ENCODE data around the gene CDK4.
A peak's percentile ranks its signal among the peaks of the same experiment; 100 is the strongest.

The CDK4 gene

GRCh38 chr12:57740656-57741412 is 11.3 kb downstream of the CDK4 start:
- Mint-ChIP-seq H3K27ac (peak overlapping the region; percentile 75 to 93), H3K4me1 (peaks cover 67% of the 10 kb centered on the region), H3K27me3 (no peaks in the 10 kb centered on the region), H3K4me3 (peak overlapping the region; percentile 83 to 87), H3K9me3 (no peaks in the 10 kb centered on the region)
- ATAC-seq, result peak; percentile 73
- DNase-seq, result peak; percentile 57 to 82

- H3K4me3 Mint-ChIP-seq, result peak overlapping the region; percentile 67 to 83
- peak overlapping the region; percentile 75 to 83 for H3K27ac Mint-ChIP-seq
- ATAC-seq (no peak), DNase-seq (no peak)
- no peaks in the 10 kb centered on the region for H3K9me3 Mint-ChIP-seq
- no peaks in the 10 kb centered on the region for H3K27me3 Mint-ChIP-seq
- peaks cover 61% of the 10 kb centered on the region for H3K4me1 Mint-ChIP-seq
Observed at GRCh38 chr12:57739914-57740538, 12.1 kb downstream of the CDK4 start.

DNA sequence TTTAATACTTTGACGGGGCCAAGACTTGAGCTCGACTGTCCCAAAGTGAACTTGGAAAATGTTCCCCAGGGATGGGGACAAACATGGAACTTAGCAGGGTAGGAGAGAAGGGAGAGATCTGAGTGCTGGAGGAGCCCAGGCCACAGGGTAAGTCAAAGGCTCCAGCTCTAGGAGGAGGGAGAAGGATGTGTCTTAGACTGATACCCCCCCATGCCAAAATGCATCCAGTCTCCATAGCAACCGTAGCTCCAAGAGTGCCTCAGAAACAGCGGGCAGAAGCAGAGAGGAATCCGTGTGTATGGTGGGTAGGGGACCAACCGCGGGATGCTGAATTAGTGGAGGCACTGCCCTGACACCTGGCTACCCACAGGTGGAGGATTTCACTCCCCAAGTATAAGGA is 12.7 kb downstream of the CDK4 start:
- peak overlapping the region; percentile 45 to 67 for H3K4me3 Mint-ChIP-seq
- ATAC-seq (no peak), DNase-seq (no peak)
- H3K27me3 Mint-ChIP-seq, result no peaks in the 10 kb centered on the region
- peak overlapping the region; percentile 76 to 83 for H3K27ac Mint-ChIP-seq
- no peaks in the 10 kb centered on the region for H3K9me3 Mint-ChIP-seq
- peaks cover 59% of the 10 kb centered on the region for H3K4me1 Mint-ChIP-seq

DNA sequence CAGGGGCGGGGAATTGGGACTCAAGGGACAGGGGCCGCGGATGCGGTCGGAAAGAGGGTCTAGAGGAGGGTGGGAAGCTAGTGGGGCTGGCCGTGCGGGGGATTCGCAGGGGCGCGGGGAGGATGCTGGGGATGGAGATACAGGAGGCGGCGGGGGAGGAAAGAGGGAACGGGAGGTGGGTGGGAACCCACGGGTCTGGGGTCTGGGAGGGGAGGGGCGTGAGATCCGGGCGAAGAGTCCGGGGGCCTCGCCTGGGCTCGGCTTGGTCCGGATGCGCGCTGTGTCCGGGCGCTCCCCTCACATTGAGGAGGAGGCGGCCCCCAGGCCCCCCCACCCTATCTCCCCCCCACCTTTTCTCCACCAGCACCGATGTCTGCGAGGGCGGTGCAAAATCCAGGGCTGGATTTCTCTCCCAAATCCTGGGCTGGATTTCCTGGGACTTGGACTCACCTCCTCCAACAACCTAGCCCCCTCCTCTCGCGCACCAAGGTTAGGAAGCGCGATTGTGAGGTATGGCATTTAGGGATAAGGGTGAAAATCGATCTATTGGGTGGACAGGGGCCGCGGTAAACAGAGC is 13.4 kb downstream of the CDK4 start, which contains the start of gene AGAP2:
Gene AGAP2 (minus strand): TSS at position 82 of the 577 bp plus-strand sequence. CDS start 496 bp downstream, outside the sequence.
- DNase-seq, result no peak
- no peak for ATAC-seq
- Mint-ChIP-seq H3K27me3 (no peaks in the 10 kb centered on the region), H3K4me3 (peak within 1 kb of the TSS; percentile 45 to 67), H3K27ac (peak within 1 kb of the TSS; percentile 76 to 83), H3K4me1 (peaks cover 54% of the 10 kb centered on the region), H3K9me3 (no peaks in the 10 kb centered on the region)

GRCh38 chr12:57737467-57738460 is 14.3 kb downstream of the CDK4 start:
- Mint-ChIP-seq H3K4me3 (no peak overlapping the region), H3K27me3 (no peaks in the 10 kb centered on the region), H3K4me1 (peaks cover 54% of the 10 kb centered on the region), H3K9me3 (no peaks in the 10 kb centered on the region), H3K27ac (no peak overlapping the region)
- ATAC-seq (peak; percentile 30), DNase-seq (no peak)

- no peak for DNase-seq
- H3K27ac Mint-ChIP-seq, result peak overlapping the region; percentile 72 to 96
- no peak overlapping the region for H3K4me3 Mint-ChIP-seq
- no peaks in the 10 kb centered on the region for H3K27me3 Mint-ChIP-seq
- no peak for ATAC-seq
- H3K4me1 Mint-ChIP-seq, result peaks cover 47% of the 10 kb centered on the region
- H3K9me3 Mint-ChIP-seq, result no peaks in the 10 kb centered on the region
Observed at GRCh38 chr12:57736741-57737466, 15.2 kb downstream of the CDK4 start.

DNA sequence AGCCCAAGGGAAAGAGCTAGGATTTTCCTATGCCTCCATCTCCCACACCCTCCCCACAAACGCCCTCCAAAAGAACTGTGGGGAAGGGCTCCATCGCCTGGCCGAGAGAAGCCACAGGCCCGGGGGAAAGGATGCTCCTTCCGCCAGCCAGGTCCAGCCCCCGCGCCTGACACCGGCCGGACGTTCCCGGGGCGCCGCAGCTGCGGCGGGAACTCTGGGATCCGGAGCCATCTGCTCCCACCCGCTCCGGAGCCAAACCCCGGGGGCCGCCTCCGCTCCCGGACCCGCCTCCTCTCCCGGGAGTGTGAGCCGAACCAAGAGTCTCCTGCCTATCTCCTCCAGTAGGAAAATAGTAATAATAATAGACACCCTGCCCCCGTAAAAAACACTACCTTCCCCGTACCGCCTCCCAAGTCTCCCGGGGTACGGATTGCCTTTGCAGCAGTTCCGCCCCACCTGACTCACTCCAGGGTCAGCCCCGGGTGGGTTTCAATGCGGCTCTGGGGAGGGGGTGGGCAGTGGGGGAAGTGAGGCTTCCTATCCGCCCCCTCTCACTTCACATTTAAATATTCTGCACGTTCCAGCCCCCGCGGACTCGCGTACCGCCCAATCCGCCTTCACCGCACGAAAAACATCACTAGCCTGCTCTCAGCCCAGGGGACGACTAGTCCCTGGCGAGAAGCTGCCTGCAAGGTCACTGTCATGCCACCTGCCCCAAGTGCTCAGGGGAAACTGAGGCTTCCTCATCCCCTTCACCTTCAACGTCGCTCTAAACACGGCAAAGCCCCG is 16.0 kb downstream of the CDK4 start:
- H3K4me1 Mint-ChIP-seq, result peaks cover 42% of the 10 kb centered on the region
- peak overlapping the region; percentile 72 to 96 for H3K27ac Mint-ChIP-seq
- no peak for DNase-seq
- no peaks in the 10 kb centered on the region for H3K9me3 Mint-ChIP-seq
- H3K4me3 Mint-ChIP-seq, result no peak overlapping the region
- no peaks in the 10 kb centered on the region for H3K27me3 Mint-ChIP-seq
- no peak for ATAC-seq

DNA sequence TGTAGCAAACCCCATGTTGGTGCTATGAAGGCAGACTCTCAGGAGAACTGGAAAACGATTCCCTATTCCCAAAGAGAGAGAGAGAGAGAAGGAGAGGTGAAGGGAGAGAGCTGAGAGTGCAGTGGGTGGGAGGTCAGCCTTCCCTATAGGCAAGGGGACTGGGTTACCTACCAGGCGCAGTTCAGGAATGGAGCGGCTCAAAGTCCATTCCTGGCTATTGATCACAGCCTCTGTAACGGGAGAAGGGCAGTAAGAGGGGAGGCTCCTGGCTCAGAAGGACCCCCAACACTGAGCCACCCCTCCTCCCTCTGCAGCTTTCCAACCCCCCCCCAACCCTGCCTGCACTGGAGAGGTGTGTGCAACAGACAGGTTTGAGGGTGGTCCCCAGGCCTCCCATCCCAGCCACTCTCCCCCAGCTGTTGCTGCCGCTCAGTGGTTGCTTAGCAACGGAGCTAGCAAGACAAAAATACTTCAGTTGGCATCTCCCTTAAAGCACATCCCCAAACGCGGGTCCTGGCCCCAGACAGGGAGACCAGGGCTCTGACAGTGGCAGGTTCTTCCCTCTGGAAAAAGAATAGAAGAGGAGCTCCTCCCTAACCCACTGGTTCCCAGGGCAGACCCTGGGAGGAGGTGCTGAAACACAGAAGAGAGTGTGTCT is 16.8 kb downstream of the CDK4 start:
- Mint-ChIP-seq H3K27me3 (no peaks in the 10 kb centered on the region), H3K9me3 (no peaks in the 10 kb centered on the region), H3K4me3 (no peak overlapping the region), H3K4me1 (peaks cover 34% of the 10 kb centered on the region), H3K27ac (peak overlapping the region in 1 of 2 donors; percentile 44)
- ATAC-seq, result no peak
- no peak for DNase-seq

DNA sequence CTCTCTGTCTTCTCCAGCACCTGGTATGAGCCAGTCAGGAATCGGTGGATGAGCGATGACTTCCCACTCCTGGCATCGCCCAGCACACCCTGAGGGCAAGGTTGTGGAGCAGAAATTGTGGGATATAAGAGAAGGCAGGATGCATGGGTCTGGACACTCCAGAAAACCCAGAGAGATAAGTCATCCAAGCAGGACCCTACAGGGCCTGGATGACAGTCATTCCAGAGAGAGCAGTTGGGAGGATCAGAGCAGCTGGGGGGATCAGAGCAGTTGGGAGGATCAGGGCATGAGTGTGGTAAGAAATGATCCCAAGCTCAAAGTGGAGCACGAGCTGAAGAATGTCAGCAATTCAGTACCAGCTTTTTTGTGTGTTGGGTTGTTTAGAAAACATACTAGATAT is 17.5 kb downstream of the CDK4 start:
- H3K27me3 Mint-ChIP-seq, result no peaks in the 10 kb centered on the region
- H3K4me1 Mint-ChIP-seq, result peaks cover 26% of the 10 kb centered on the region
- no peaks in the 10 kb centered on the region for H3K9me3 Mint-ChIP-seq
- no peak for DNase-seq
- ATAC-seq, result no peak
- peak overlapping the region in 1 of 2 donors; percentile 4 for H3K27ac Mint-ChIP-seq
- no peak overlapping the region for H3K4me3 Mint-ChIP-seq

- DNase-seq (no peak), ATAC-seq (no peak)
- Mint-ChIP-seq H3K4me1 (peaks cover 20% of the 10 kb centered on the region), H3K27me3 (no peaks in the 10 kb centered on the region), H3K9me3 (no peaks in the 10 kb centered on the region), H3K4me3 (no peak overlapping the region), H3K27ac (no peak overlapping the region)
Observed at GRCh38 chr12:57733928-57734327, 18.2 kb downstream of the CDK4 start.

DNA sequence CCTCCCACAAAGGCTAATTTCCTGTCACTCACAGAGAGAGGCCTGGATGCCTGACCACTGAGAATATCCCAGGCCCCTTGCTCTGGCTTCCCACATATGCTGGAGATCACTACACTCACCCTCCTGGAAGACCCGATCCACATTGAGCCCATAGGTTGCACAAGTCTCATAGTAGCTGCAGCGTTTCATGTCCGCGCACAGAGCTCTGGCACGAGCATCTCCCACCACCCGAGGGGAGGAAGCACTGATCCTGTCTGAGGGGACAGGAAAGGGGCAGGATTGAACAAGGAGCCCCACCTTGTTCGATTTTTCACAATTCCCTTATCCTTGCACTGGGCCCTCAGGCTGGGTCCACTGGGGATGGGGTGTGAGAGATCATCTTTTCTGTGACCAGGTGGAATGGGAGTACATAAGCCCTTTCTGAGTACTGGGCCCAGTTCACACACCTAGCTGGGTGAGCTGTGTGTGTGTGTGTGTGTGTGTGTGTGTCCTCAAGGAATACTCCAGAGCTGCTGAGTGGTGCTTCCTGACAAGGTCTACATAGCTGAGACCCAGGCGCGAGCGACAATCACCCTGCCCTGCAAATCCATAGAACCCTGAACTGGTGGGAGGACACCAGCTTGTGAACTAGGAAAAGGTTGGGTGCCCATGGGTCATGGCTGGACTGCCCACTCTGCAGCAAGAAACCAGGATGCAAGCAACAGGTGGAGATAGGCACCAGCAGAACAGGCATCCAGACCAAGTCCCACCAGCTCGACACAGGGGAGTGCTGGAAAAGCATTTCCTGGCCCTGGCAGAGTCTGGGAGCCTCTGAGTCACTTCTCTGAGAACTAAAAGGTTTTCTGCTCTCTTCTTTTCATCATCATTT is 19.1 kb downstream of the CDK4 start:
- ATAC-seq (no peak), DNase-seq (no peak)
- Mint-ChIP-seq H3K27ac (peak overlapping the region; percentile 66 to 71), H3K9me3 (no peaks in the 10 kb centered on the region), H3K4me1 (peaks cover 18% of the 10 kb centered on the region), H3K4me3 (no peak overlapping the region), H3K27me3 (no peaks in the 10 kb centered on the region)

DNA sequence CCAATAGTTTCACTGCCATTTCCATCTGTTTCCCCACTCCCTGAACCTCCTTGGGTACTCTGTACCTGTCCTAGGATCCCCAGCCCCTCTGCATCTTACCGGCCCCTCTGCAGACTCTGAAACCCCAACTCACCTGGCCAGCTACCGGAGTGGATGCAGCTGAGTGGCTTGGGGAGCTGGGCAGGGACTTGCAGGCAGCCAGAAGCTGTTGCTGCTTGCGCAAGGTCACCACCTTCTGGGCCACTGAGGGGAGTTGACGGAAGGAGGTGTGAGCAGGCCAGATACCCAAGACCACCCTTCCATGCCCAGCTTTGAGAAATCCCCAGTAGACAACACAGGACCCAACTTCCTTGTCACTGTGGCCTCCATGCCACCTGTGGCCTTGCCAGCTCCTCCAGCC is 19.8 kb downstream of the CDK4 start:
- Mint-ChIP-seq H3K27me3 (no peaks in the 10 kb centered on the region), H3K27ac (no peak overlapping the region), H3K9me3 (no peaks in the 10 kb centered on the region)

More for the DNA sequence above, 19.8 kb downstream of the CDK4 start:
- ATAC-seq, result no peak
- H3K4me3 Mint-ChIP-seq, result no peak overlapping the region
- peaks cover 18% of the 10 kb centered on the region for H3K4me1 Mint-ChIP-seq
- DNase-seq, result no peak
